WERI-Rb-1 (cell line): Measurements from ENCODE around the gene HCRTR1.

Experiments used
- DNase-seq: peaks from one replicate; pipeline ENCODE4 v3.0.0-alpha.2; 2020
- H3K27ac ChIP-seq: fragments of 250-450 bp; sonication (Bioruptor Pico); 2 replicates; pipeline ENCODE4 v1.5.1; 2020; ENCODE audit warnings: mild to moderate bottlenecking, moderate library complexity
- H3K27me3 ChIP-seq: fragments of 250-450 bp; sonication (Bioruptor Pico); 2 replicates; pipeline ENCODE4 v1.5.1; 2021; ENCODE audit warnings: mild to moderate bottlenecking, low read depth, moderate library complexity; ENCODE audit not compliant: insufficient read depth, severe bottlenecking
- H3K36me3 ChIP-seq: fragments of 250-450 bp; sonication (Bioruptor Pico); 2 replicates; pipeline ENCODE4 v1.5.1; 2020; ENCODE audit warnings: mild to moderate bottlenecking, moderate library complexity
- H3K4me3 ChIP-seq: 2 replicates; pipeline ENCODE4 v1.5.1; 2011; ENCODE audit warnings: low read depth, mild to moderate bottlenecking, control low read depth, low read length
- H3K9me3 ChIP-seq: fragments of 250-450 bp; sonication (Bioruptor Pico); 2 replicates; pipeline ENCODE4 v1.5.1; 2021; ENCODE audit warnings: mild to moderate bottlenecking, moderate library complexity; ENCODE audit not compliant: severe bottlenecking
- TF ChIP-seq, protein P1 (sequence below): IDR thresholded peaks from 2 replicates; pipeline ENCODE4 v1.5.1; 2011; ENCODE audit warnings: low read depth, mild to moderate bottlenecking, control low read depth, inconsistent platforms, low read length

Gene HCRTR1

DNA sequence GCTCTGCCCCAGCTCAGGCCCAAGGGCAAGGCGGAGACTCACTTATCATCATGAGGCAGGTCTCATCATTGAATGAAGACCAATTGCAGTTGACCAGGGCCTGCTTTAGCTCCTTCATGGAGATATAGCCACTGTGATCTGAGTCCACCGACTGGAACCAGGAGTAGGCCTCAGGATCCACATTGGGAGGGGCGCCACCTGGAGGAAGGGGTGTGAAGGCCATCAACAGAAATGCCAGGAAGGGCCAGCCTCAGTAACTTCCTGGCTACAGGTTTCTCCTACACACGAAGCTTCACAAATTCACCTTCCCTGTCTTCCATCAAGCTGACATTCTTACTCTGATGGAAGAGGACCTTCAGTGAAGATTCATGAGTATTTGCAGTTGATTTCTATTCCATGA lies 15.6 kb downstream of the HCRTR1 start:
- Histone ChIP-seq H3K36me3 (peaks cover 41% of the 10 kb centered on the region), H3K4me3 (no peak overlapping the region), H3K27ac (no peak overlapping the region), H3K9me3 (no peaks in the 10 kb centered on the region), H3K27me3 (no peaks in the 10 kb centered on the region)
- TF ChIP-seq, protein P1, sequence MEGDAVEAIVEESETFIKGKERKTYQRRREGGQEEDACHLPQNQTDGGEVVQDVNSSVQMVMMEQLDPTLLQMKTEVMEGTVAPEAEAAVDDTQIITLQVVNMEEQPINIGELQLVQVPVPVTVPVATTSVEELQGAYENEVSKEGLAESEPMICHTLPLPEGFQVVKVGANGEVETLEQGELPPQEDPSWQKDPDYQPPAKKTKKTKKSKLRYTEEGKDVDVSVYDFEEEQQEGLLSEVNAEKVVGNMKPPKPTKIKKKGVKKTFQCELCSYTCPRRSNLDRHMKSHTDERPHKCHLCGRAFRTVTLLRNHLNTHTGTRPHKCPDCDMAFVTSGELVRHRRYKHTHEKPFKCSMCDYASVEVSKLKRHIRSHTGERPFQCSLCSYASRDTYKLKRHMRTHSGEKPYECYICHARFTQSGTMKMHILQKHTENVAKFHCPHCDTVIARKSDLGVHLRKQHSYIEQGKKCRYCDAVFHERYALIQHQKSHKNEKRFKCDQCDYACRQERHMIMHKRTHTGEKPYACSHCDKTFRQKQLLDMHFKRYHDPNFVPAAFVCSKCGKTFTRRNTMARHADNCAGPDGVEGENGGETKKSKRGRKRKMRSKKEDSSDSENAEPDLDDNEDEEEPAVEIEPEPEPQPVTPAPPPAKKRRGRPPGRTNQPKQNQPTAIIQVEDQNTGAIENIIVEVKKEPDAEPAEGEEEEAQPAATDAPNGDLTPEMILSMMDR: peak; percentile 72
- DNase-seq: peak; percentile 65

DNA sequence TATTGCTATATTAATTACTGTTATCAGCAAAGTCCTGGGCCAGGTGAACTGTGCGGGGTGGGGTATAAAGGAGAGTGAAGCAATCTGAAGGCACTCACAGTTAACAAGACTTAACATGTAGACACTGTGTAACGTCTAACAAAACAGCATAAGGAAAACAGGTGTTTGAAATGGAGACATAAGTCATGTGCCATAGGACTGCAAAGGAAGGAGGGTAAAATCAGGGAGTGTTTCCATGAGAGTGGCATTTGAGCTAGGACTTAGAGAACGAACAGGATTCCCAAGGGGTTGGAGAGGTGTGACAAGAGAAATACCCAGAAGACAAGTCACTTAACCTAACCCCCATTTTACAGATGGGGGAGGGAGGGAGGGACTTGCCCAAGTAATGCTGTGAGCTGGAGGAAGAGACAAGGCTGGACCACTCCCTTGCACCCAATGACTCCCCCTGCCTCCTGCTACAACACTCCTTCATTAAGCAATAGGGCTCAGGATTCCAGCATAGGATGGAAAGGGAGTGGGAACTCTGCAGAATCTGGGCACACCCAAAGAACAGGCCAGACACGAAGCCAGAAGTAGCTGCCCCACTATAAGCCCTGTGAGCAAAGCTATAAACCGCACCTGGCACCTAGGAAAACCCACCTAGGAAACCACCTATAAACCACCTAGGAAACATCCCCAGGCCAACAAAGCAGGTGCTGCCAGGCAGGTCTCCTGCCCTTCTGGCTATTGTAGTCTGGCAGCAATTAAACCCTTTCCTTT lies 20.6 kb downstream of the HCRTR1 start:
- no peak overlapping the region for H3K27ac ChIP-seq
- TF ChIP-seq, protein P1: no peak
- DNase-seq: no peak
- H3K36me3 ChIP-seq: peaks cover 3% of the 10 kb centered on the region; the same call in 1 of the 2 replicates
- H3K27me3 ChIP-seq: no peaks in the 10 kb centered on the region
- no peak overlapping the region for H3K4me3 ChIP-seq
- H3K9me3 ChIP-seq: no peaks in the 10 kb centered on the region

DNA sequence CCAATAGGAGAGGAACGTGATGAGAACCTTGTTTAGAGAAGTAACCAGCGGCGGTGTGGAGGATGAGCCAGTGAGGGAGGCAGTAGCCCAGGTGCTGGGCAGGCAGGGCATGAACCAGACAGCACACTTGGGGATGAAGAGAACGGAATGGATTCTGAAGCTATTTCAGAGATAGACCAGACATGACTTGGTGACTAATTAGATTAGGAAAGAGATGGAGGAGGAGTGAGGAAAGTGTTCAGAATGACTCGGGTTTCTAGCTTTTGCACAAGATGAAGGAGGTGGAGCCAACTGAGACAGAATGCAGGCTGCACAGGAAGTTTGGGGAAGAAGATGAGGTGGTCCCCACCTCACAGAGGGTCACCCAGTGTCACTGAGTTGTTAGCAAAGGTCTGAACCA lies 22.1 kb downstream of the HCRTR1 start:
- peaks cover 3% of the 10 kb centered on the region; the same call in 1 of the 2 replicates for H3K36me3 ChIP-seq
- no peaks in the 10 kb centered on the region for H3K9me3 ChIP-seq
- H3K27me3 ChIP-seq: no peaks in the 10 kb centered on the region
- TF ChIP-seq, protein P1: no peak
- no peak overlapping the region for H3K27ac ChIP-seq
- H3K4me3 ChIP-seq: no peak overlapping the region
- no peak for DNase-seq

DNA sequence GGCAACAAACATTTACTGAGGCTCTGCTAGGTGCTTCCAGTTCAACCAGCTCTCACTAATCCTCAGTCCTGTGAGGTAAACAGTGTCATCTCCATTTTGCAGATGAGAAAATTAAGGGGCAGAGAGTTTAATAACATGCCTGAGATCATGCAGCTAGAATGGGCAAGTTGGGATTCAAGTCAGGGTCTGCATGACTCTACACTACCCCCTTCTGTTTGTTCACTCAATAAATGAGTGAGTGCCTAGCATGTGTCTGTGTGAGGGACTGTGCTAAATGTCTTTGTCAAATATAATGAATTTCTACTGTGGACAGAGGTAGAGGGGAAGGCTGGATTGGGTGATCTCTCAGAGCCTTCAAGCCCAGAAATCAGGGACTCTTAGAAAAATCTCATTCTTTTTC lies 22.7 kb downstream of the HCRTR1 start:
- H3K36me3 ChIP-seq: peaks cover 3% of the 10 kb centered on the region; the same call in 1 of the 2 replicates
- H3K27ac ChIP-seq: no peak overlapping the region
- TF ChIP-seq, protein P1: peak; percentile 38
- H3K4me3 ChIP-seq: no peak overlapping the region
- no peaks in the 10 kb centered on the region for H3K27me3 ChIP-seq
- no peaks in the 10 kb centered on the region for H3K9me3 ChIP-seq
- no peak for DNase-seq

DNA sequence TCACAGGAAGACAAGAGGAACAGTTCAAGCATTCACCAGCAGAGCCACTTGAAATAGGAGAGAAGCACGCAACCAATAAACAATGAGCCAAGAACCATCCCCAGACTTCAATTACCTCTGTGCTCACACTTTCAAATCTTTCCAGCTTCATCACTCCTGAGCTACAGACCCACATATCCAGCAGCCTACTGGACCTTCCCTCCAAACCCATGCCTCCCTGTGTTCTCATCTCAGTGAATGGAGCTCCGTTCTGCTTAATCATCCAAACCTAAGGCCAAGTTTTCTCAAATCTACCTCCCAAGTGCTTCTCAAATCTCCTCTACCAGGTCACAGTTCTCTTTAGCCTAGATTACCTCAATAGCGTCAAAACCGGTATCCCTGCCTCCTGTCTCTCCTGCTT lies 23.5 kb downstream of the HCRTR1 start:
- no peaks in the 10 kb centered on the region for H3K27me3 ChIP-seq
- TF ChIP-seq, protein P1: no peak
- DNase-seq: no peak
- H3K36me3 ChIP-seq: peaks cover 3% of the 10 kb centered on the region; the same call in 1 of the 2 replicates
- no peaks in the 10 kb centered on the region for H3K9me3 ChIP-seq
- H3K4me3 ChIP-seq: no peak overlapping the region
- no peak overlapping the region for H3K27ac ChIP-seq

DNA sequence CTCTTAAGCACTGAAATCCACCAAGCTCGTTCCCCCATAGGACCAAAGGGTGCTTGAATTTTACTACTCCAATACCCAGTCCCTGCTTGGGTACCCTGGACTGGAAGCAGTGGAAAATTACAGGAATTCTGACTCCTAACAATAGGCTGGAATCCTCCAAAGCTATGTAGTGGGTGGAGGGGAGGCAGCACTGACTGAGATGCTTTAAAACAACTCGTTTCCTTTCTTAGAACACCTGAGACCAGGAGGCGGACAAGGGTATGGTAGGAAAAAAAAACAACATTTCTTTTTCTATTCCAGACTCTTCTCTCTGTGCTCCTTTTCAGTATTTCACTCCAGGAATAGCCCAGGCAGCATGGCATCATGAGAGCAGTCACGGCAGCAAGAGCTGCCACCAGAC lies 24.9 kb downstream of the HCRTR1 start:
- TF ChIP-seq, protein P1: no peak
- DNase-seq: no peak
- no peaks in the 10 kb centered on the region for H3K27me3 ChIP-seq
- H3K36me3 ChIP-seq: peaks cover 3% of the 10 kb centered on the region; the same call in 1 of the 2 replicates
- H3K9me3 ChIP-seq: no peaks in the 10 kb centered on the region
- no peak overlapping the region for H3K27ac ChIP-seq
- H3K4me3 ChIP-seq: no peak overlapping the region
